GM06990 (cell line): ENCODE measurements around the gene TXNRD1.
"Not testable (repeated sequence)": the region's sequence is repeated elsewhere in the genome, so short reads cannot be mapped to it uniquely, and the experiment has no call there.

Experiments used
- DNase-seq: peaks from one replicate; pipeline ENCODE4 v3.0.0-alpha.2; 2011; ENCODE audit not compliant: insufficient read length; ENCODE audit errors: extremely low read depth
- H3K27me3 ChIP-seq: replicated peaks from 2 replicates; pipeline ENCODE4 v1.6.0; 2011; ENCODE audit warnings: low read length; ENCODE audit not compliant: control insufficient read depth, insufficient read depth
- H3K36me3 ChIP-seq: 2 replicates; pipeline ENCODE4 v1.5.1; 2011; ENCODE audit warnings: low read length; ENCODE audit not compliant: control insufficient read depth, insufficient read depth
- H3K4me3 ChIP-seq: replicated peaks from 2 replicates; pipeline ENCODE4 v1.5.1; 2011; ENCODE audit warnings: low read depth, mild to moderate bottlenecking, control low read depth, low read length
- CTCF ChIP-seq: IDR thresholded peaks from 2 replicates; pipeline ENCODE4 v1.5.1; 2011; ENCODE audit warnings: low read length, control low read depth, mild to moderate bottlenecking, inconsistent platforms; ENCODE audit not compliant: insufficient read depth, poor library complexity, severe bottlenecking

The TXNRD1 gene

GRCh38 chr12:104258476-104259067 lies 43.0 kb downstream of the TXNRD1 start:
- no peaks in the 10 kb centered on the region for H3K27me3 ChIP-seq
- no peaks in the 10 kb centered on the region for H3K36me3 ChIP-seq
- TF ChIP-seq CTCF, result no peak
- no peak for DNase-seq
- no peak overlapping the region for H3K4me3 ChIP-seq

GRCh38 chr12:104263026-104263425 lies 47.4 kb downstream of the TXNRD1 start:
- H3K4me3 ChIP-seq, result no peak overlapping the region
- no peaks in the 10 kb centered on the region for H3K27me3 ChIP-seq
- DNase-seq, result no peak
- no peak for TF ChIP-seq CTCF
- no peaks in the 10 kb centered on the region for H3K36me3 ChIP-seq

- Histone ChIP-seq H3K36me3 (no peaks in the 10 kb centered on the region), H3K4me3 (no peak overlapping the region), H3K27me3 (no peaks in the 10 kb centered on the region)
- no peak for TF ChIP-seq CTCF
- DNase-seq, result no peak
Observed at GRCh38 chr12:104263580-104264358, 48.2 kb downstream of the TXNRD1 start.

GRCh38 chr12:104265436-104265835 lies 49.9 kb downstream of the TXNRD1 start:
- H3K36me3 ChIP-seq, H3K27me3 ChIP-seq, H3K4me3 ChIP-seq, DNase-seq: not testable (repeated sequence)

- H3K4me3 ChIP-seq, result no peak overlapping the region
- DNase-seq, result no peak
- TF ChIP-seq CTCF, result no peak
- H3K36me3 ChIP-seq, result no peaks in the 10 kb centered on the region
- H3K27me3 ChIP-seq, result no peaks in the 10 kb centered on the region
Observed at GRCh38 chr12:104272938-104273337, 57.4 kb downstream of the TXNRD1 start.

- Histone ChIP-seq H3K36me3 (no peaks in the 10 kb centered on the region), H3K27me3 (no peaks in the 10 kb centered on the region), H3K4me3 (no peak overlapping the region)
- no peak for DNase-seq
- TF ChIP-seq CTCF, result no peak
Observed at GRCh38 chr12:104273503-104273902, 57.9 kb downstream of the TXNRD1 start.
